HG03159 (cell line): ENCODE measurements around the gene C2orf92.
"Not testable (repeated sequence)": the region's sequence is repeated elsewhere in the genome, so short reads cannot be mapped to it uniquely, and the experiment has no call there.

ENCODE experiments used
- ATAC-seq: cut with Tn5 transposase; IDR thresholded peaks from one replicate; pipeline ENCODE4 v1.9.1; 2021; ENCODE audit warnings: mild to moderate bottlenecking, moderate library complexity; ENCODE audit not compliant: unreplicated experiment

Gene C2orf92

DNA sequence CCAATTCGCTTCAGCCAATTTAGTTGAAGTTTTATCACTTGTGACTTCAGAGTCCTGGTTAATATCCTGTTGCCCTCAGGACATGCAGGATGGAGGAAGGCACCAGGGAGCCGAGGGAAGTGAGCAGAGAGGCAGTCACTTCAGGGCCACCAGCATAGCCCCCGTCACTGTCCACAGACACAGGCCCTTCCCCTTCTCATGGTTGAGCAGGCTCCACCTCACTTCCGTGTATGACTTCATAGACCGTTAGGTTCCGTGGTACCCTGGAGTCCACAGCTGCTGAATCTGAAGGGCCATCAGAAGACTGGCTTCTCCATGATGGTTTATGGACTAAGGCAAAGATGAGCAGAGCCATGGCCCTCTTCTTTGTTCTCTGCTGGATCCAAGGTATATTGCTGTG lies at the start of gene C2orf92:
Gene C2orf92, plus strand, starts transcription at position 266 of the 400 bp plus-strand sequence. Its CDS starts 76 bp downstream, at position 342.
- no peak for ATAC-seq

DNA sequence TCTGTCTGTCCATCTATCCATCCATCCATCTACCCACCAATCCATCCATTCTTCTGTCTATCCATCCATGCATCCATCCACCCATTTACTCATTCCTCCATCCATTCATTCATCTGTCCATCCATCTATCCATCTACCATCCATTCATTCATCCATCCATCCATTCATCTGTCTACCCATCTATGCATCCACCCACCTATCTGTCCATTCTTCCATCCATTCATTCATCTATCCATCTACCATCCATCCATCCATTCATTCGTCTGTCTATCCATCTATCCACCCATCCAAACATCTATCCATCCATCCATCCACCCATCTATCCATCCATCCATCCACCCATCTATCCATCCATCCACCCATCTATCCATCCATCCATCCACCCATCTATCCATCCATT lies 49.0 kb upstream of the C2orf92 start:
- ATAC-seq = not testable (repeated sequence)

DNA sequence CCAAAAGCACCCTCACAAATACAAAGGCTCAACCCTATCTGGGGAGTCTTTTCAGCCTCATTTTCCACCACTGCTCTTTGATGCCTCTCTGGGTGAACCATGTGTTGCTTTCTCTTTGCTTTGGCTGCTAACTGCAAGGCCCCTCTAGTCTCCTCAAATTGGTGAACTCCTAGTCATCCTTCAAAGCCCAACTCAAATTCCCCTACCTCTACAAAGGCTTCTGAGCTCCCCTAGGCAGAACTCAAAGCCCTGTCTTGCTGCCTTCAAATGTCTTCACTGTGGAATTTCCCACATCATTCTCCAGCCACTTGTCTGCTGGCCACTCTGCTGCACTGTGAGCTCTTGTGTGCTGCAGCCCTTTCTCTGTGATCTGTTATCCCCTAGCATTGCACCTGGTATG lies 46.5 kb upstream of the C2orf92 start:
- ATAC-seq = not testable (repeated sequence)

DNA sequence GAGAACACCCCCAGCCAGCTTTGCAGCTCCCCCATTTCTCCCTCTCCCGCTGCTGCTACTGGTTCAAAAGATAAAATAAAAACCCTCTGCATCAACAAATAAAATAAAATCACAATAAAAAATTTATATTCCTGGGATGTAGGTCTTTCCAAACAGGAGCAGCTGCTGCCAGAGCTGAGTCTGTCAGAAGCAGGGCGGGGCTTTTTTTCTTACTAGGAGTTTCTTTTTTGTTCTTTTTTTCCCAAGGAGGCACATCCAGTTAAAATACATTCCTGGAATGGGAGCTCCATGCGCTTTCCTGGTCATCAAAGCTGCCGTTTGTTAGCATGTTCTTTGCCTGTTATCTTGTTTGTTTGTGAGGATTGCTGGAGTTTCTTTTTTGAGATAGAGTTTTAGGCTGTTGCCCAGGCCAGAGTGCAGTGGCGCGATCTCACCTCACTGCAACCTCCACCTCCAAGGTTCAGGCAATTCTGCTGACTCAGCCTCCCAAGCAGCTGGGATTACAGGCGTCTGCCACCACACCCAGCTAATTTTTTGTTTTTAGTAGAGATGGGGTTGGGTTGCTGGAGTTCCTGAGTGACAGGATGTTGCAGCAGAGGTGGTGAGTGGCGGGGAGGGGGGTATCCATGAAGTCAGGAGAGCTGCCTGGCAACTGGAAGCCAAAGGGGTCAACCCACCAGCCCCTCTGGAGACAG lies 44.0 kb upstream of the C2orf92 start:
- not testable (repeated sequence) for ATAC-seq

DNA sequence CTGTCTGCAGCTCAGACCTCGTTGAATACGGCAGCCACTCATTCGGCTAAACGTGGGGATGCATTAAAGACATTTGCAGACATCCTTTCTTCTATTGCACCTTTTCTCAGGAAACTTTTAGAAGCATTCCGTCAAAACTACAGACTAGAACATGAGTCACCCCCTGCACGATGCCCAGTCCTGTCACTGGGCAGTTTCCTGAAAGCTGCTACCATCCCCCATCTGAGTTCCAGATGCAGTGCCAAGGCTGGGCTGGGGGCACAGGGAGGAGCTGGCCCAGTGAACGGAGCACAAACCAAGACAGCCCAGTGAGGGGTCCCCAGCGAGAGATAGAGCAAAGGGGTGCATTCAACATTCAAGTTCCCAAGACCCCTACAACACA lies 43.5 kb upstream of the C2orf92 start:
- ATAC-seq = not testable (repeated sequence)

DNA sequence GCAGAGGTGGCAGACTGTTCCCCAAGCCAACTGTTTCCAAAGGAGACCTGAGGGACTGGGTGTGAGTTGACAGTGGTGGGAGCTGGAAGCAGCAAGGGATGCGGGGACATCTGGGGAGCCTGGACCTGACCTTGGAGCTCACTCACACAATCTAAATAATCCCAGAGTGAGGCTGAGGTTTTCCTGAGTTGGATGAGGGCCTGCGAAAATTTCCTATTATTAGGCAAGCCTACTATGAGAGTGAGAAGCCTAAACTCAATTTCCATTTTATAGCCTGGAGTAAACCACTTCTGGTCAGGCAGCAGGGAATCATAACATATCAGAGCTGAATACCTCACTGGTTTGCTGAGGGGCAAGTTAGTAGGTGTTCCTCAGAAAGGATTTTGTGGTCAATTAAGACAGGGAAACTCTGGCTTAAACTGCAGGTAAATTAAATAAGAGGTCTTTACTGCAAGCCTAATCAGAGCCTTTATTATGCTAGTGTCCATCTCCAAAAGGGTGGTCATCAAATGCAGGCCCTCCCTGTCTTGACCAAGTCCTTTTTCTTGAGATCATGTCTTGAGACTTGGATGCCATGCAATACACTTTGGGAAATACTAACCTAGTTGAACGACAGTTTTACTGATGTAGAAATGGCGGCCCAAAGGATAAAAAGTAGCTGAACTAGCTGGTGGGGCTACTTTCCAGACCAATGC lies 25.3 kb upstream of the C2orf92 start:
- ATAC-seq = no peak

DNA sequence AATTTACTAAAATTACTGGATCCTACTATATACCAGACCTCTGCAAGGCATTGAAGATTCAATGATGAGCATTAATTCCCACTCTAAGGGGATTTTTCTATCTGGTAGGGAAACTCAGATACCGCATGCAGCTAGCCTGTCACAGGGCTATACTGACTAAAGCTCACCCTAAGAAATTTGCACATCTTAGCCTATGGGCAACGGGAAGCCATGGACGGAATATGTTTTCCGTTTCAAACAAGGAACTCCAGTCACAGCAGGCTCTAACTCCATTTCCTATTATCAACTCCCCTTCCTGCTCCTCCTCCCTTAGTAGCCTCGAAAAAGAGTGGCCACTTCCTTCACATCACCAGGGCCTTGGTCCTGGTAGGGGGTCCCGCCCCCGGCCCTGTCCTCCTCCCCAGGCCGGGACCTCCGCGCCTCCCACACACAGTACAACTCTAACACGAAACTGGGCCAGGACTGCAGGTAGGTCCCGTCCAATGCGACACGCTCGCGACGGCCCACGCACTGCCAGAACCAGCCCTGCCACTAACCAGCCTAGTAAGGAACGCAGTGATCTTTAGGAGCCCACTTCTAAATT lies 24.3 kb upstream of the C2orf92 start:
- peak; percentile 21 for ATAC-seq

DNA sequence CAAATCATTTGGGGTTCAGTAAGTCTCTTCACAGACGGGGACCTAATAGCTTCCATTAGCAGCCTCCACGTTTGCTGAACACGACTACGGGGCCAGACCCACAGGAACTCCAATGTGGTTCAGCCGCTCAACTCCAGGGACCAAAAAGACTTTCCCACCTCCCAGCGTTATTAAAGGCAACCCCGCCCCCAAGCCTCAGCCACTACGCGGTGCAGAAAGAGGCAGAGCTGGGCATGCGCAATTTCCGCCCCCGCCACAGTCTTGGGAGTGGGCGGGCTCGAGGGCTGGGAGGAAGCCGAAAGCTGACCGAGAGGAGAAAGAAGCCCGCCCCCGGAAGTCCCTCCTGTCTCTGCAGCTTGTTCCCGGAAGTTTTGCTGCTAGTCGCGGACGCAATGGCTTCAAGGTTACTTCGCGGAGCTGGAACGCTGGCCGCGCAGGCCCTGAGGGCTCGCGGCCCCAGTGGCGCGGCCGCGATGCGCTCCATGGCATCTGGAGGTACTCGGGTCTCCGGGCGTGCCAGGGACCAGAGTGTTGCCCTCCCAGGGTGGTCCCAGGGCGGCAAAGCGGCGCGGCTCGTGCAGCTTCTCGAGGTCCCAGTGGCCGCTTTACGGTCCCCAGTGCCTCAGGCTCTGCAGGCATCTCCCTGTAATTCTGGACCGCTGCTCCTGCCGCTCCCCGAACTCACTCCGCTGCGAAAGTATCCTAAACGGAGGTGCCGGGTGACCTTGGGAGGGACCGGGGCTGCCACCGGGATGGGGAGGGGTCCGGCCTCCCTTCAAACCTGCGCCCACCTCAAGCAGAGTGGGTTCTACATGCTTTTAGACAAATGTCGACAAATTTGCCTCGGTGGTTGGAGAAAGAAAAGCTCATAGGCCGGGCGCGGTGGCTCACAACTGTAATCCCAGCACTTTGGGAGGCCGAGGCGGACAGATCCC lies 23.6 kb upstream of the C2orf92 start, which contains the start of gene COX5B:
Gene COX5B, plus strand, starts transcription at position 368 of the 935 bp plus-strand sequence. Its CDS starts 25 bp downstream, at position 393.
- ATAC-seq = peak; percentile 94

DNA sequence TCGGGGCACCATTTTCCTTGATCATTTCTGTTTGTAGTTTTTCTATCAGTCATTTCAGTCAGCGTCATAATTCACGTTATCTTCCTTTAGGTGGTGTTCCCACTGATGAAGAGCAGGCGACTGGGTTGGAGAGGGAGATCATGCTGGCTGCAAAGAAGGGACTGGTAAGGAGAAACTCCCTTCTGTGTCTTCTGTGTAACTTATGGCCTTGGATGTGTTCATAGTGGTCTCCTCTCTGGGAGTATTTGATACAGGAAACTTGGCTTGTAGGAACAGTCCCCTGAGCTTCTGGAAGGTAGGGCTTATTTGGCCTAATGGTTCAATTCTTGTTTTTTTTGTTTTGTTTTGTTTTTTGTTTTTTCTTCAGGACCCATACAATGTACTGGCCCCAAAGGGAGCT lies 22.5 kb upstream of the C2orf92 start:
- ATAC-seq = no peak

DNA sequence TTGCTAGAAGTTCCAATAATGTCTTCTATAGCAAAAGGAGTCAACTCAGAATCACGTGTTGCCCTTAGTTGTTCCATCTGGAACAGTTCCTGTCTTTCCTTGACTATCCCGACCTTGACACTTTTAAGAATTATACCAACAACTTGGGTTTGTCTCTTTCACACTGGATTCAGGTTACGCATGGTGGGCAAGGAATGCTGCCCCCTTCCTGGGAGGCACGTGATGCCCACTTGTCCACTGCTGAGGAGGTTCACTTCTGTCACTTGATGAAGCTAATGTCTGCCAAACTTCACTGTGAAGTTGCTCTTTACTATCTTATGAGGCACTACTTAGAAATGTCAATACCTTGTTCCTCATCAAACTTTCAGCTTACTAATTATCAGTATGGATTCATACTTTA lies 18.4 kb upstream of the C2orf92 start:
- no peak for ATAC-seq

DNA sequence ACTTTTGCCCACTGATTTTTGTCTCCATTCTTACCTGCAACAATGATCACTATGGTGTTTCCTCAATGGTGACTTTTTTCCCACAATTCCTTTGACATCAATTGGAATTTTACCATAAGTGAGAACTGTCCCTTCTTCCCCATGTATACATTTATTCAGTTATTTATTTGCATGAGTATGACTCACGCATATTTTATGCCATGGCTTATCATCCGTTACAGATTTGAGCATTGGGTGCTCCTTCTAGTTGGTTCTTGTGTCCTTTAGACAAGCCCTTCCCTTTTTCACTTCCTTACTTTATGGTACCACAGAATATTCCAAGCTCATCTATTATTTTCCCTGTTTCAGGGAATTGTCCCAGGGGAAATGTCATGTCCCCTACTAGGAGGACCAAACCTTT lies 16.0 kb upstream of the C2orf92 start:
- ATAC-seq = no peak

DNA sequence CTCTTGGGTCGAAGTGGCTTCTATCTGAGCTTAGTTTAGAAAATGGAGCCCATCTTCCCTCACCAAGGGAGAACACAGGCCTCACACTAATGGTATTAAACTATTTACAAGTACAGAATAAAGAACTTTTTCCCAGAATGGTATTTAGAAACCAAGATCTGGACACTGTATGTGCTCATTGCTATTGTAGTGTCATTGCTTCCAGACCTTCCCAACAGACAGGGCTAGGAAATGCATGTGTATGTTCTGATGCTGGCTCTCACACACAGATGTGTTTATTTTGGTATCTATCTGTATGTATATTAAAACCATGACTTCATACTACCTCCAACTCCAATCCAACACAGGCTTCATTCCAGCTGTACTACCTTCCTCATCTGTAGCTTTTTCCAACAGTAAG lies 15.6 kb upstream of the C2orf92 start:
- ATAC-seq = no peak

DNA sequence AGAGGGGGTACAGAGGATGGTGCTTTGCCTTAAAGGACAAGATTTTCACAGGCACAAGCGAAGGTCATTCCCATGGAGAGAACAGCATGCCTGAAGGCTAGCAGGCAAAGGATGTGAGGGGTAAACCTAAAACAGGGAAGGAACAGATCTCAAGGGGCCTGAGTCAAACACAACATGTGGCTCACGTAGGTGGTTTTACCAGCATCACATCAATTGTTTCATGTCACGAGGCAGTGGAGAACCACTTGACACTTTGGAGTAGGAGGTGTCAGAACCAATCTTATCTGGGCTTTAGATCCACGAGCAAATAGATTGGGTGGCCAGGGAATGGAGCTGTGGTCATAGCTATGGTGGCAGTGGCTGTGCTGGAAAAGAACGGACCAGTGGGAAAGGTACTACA lies 15.2 kb upstream of the C2orf92 start:
- no peak for ATAC-seq

DNA sequence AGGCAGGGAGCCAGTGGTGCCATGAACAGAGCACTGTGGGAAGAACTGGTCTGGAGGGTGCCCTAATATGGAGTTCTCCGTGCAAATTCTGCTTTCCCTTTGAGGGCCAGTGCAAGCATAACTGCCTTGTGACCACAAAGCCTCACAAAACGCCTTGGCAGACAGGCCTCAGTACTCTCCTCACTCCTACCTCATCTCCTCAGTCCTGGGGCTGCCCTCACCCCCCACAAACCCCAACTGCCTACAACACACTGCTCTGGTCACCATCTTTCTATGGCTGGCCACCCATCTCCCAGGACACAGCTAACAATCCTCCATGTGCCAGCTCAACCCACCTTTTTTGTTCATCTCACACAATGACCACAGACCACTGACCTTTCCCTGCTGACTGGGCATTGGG lies 14.7 kb upstream of the C2orf92 start:
- ATAC-seq = no peak

DNA sequence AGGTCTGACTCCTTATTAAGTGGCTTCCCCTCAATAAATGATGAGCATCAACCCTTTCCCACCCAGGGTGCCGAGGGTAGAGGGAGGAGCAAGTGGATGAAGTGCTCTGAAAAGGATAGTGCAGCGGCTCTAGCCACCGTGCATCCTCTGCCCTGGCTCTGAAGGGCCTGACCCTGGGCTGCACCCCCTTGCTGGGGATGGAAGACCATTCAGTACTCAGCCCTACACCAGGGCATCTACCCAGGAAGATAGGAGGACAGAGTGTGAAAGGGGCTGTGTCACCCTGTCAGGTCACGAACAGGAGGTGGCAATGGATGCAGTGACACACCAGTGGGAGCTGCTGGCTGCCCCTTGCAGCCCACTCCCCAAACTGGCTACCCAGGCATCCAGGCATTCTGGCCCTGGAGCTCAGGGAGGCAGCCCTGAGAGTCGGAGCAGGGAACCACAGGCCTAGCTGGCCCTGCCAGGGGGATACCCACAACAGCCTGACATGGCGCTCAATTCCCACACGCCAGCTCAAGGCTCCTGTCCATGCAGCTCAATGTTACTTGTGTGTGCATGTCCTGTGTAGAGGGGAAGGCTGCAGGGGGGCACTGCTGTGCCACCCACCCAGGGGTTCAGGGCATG lies 13.3 kb upstream of the C2orf92 start:
- ATAC-seq = no peak

DNA sequence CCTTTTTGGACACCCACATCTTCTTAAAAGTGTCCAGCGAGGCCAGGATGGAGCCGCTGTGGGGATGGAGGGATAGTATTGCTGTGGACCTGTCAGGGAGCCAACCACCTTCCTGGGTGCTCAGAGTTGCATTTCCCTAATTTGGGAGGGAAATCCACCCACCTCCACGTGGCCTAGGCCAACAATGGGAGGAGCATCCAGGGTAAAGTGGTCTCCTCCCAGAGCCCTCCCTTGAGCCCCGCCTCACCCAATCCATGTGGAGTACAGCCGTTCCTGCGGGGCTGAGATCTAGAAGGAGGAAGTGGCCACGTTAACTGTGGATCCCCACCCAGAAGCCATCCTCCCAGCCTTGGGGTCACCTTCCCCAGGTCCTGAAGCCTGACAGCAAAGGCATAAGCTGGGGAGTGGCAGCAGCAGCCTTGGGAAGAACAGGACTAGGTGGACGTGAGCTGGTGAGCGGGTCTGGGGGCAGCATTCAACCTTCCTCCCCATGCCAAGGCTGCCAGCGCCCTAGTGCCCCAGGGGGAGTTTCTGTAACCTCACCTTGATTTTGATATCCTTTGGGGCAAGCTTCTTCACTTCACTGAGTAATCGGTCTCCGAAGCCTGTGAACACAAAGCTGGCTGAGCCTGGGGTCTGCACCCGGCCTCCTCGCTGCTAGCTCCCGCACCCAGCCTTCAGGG lies 12.5 kb upstream of the C2orf92 start:
- ATAC-seq = no peak

DNA sequence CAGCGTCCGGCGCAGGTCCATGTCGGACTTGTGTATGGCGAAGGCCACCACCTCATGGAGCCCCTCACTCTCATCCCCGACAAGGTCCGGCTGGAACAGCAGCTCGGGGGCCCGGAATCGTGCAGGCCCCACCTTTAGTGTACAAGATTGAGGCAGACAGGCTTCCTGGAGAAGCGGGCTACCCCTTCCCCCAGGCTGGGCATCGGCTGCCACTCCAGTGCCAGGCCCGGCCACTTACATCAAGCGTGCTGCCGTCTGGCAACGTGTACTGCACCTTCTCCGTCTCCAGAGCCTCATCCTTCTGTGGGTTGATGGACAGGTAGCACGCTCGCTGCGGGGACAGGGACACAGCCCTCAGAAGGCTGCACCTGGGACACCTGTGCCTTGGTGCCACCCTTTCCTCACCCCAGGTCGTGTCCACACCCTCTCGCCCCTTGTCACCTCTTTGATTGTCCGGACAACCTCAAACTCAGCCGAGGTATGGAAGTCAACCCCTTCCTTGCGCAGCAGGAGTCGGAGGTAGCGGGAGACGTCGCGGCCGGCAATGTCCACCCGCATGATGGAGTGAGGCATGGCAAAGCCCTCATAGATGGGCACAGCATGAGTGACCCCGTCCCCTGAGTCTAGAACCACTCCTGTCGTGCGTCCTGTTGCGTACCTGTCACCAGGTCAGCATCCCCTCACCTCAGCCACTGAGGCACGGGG lies 11.4 kb upstream of the C2orf92 start:
- ATAC-seq = no peak

DNA sequence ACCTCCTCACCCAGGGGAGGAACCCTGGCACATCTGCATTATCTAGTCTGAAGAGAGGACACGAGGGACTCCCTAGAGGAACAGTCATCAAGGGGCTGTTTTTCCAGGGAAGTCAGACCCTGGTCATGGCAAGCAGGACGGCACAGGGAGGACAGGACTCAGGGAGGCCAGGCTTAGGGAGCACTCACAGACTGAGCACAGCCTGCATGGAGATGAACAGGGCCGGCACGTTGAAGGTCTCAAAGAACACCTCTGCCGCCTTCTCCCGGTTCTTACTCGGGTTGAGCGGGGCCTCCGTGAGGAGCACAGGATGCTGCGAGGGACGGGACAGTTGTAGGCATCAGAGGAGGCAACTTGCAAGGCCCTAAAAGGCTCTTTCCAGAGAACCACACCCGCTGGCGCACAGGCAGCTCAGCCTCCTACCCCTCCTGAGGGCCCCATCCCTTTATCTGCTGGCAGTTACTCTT lies 10.8 kb upstream of the C2orf92 start:
- ATAC-seq = no peak
